ENCODE data around the gene USP27X.

USP27X gene

GRCh38 chrX:49846522-49846921 is 32.8 kb upstream of the USP27X start:
- TF ChIP-seq CEBPB (IDR thresholded peaks at IDR 0.05) (no peak), YY1 (IDR thresholded peaks at IDR 0.05; ENCODE audit: low read depth) (no peak), TEAD4 (IDR thresholded peaks at IDR 0.05) (no peak), NFIC (IDR thresholded peaks at IDR 0.05) (no peak), RAD21 (IDR thresholded peaks at IDR 0.05; ENCODE audit: low read depth) (no peak), REST (IDR thresholded peaks at IDR 0.05; ENCODE audit: low read depth) (no peak), TAF1 (IDR thresholded peaks at IDR 0.05; ENCODE audit: low read depth) (no peak), EP300 (IDR thresholded peaks at IDR 0.05; ENCODE audit: borderline replicate concordance) (no peak), CREB1 (IDR thresholded peaks at IDR 0.05; ENCODE audit: low read depth) (no peak), TCF12 (IDR thresholded peaks at IDR 0.05; ENCODE audit: low read depth) (no peak), MAX (IDR thresholded peaks at IDR 0.05) (no peak), ZBTB7A (IDR thresholded peaks at IDR 0.05; ENCODE audit: low read depth) (no peak), EGR1 (IDR thresholded peaks at IDR 0.05) (no peak)
- TF ChIP-seq, protein P1, sequence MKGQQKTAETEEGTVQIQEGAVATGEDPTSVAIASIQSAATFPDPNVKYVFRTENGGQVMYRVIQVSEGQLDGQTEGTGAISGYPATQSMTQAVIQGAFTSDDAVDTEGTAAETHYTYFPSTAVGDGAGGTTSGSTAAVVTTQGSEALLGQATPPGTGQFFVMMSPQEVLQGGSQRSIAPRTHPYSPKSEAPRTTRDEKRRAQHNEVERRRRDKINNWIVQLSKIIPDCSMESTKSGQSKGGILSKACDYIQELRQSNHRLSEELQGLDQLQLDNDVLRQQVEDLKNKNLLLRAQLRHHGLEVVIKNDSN (IDR thresholded peaks at IDR 0.05): no peak

DNA sequence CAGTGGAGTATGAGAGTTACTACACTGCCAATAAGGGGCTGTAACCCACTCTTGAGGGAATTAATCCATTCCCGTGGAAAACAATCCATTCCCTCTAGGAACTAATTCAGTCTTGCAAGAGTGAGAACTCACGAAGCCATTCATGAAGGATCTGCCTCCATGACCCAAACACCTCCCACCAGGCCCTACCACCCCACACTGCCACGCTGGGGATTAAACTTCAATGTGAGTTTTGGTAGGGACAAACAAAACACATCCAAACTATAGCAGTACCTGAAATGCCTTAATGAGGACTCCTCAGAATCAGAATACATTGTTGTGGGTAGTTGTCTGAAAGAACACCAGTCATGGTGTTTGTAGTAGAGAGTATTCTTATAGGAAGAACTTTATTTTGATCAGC is 31.0 kb upstream of the USP27X start:
- no peak for TF ChIP-seq EP300 (IDR thresholded peaks at IDR 0.05; ENCODE audit: borderline replicate concordance)
- no peak for TF ChIP-seq TCF12 (IDR thresholded peaks at IDR 0.05; ENCODE audit: low read depth)
- no peak for TF ChIP-seq NFIC (IDR thresholded peaks at IDR 0.05)
- TF ChIP-seq, protein P1 (IDR thresholded peaks at IDR 0.05): no peak
- TF ChIP-seq REST (IDR thresholded peaks at IDR 0.05; ENCODE audit: low read depth): no peak
- TF ChIP-seq CREB1 (IDR thresholded peaks at IDR 0.05; ENCODE audit: low read depth): no peak
- no peak for TF ChIP-seq YY1 (IDR thresholded peaks at IDR 0.05; ENCODE audit: low read depth)
- TF ChIP-seq MAX (IDR thresholded peaks at IDR 0.05): no peak
- no peak for TF ChIP-seq ZBTB7A (IDR thresholded peaks at IDR 0.05; ENCODE audit: low read depth)
- TF ChIP-seq RAD21 (IDR thresholded peaks at IDR 0.05; ENCODE audit: low read depth): no peak
- no peak for TF ChIP-seq EGR1 (IDR thresholded peaks at IDR 0.05)
- TF ChIP-seq FOXM1 (IDR thresholded peaks at IDR 0.05; ENCODE audit: borderline replicate concordance, low read depth): no peak
- no peak for TF ChIP-seq CEBPB (IDR thresholded peaks at IDR 0.05)

DNA sequence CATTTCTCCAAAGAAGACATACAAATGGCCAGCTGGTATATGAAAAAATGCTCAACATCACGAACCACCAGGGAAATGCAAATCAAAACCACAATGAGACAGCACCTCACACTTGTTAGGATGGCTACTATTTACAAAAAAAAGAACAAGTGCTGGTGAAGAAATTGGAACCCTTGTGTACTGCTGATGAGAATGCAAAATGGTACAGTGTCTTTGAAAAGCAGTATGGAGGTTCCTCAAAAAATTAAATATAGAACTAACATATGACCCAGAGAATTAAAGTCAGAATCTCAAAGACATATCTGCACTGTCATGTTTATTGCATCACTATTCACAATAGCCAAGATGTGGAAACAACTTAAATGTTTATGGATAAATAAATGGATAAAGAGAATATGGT is 29.3 kb upstream of the USP27X start:
- TF ChIP-seq MAX (IDR thresholded peaks at IDR 0.05) (no peak), EP300 (IDR thresholded peaks at IDR 0.05; ENCODE audit: borderline replicate concordance) (no peak), RAD21 (IDR thresholded peaks at IDR 0.05; ENCODE audit: low read depth) (no peak), TEAD4 (IDR thresholded peaks at IDR 0.05) (no peak)
- TF ChIP-seq, protein P1 (IDR thresholded peaks at IDR 0.05): no peak

DNA sequence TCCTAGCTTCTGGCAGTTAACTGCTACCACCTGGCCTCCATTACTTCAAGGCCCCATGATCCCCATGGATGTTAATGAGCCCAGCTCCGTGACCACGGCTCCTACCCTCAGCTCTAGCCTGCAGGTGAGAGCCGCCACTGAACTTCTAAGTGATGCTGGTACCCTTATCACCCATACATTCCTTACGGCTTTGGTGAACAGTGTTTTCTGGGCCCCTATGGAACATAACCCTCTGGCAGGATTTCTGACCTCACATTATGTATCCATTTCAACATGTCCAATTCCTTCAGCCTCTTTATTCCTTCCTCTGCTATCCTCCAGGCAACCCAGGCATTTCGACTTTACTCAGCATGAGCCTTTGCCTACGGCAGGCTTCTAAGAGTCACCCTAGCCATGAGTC is 25.6 kb upstream of the USP27X start:
- TF ChIP-seq, protein P1 (IDR thresholded peaks at IDR 0.05): no peak
- TF ChIP-seq CEBPB (IDR thresholded peaks at IDR 0.05): no peak

DNA sequence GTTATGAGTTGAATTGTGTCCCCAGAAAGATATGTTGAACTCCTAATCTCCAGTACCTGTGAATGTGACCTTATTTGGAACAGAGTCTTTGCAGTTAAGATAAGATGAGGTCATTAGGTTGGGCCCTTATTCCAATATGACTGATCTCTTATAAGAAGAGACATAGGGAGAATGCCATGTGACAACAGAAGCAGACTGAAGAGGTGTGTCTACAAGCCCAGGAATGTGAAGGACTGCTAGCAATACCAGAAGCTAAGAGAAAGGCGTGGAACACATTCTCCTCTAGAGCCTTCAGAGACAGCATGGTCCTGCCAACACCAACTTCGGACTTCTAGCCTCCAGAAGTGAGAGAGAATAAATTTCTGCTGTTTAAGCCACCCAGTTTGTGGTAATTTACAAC is 22.5 kb upstream of the USP27X start:
- TF ChIP-seq EP300 (IDR thresholded peaks at IDR 0.05; ENCODE audit: borderline replicate concordance): no peak
- no peak for TF ChIP-seq ZBTB7A (IDR thresholded peaks at IDR 0.05; ENCODE audit: low read depth)
- no peak for TF ChIP-seq NFIC (IDR thresholded peaks at IDR 0.05)
- no peak for TF ChIP-seq FOXM1 (IDR thresholded peaks at IDR 0.05; ENCODE audit: borderline replicate concordance, low read depth)
- TF ChIP-seq MAX (IDR thresholded peaks at IDR 0.05): no peak
- TF ChIP-seq RAD21 (IDR thresholded peaks at IDR 0.05; ENCODE audit: low read depth): no peak
- TF ChIP-seq TAF1 (IDR thresholded peaks at IDR 0.05; ENCODE audit: low read depth): no peak
